Ishikawa (cell line): ENCODE results near the gene GPR6.

Experiments
- CEBPB ChIP-seq: IDR thresholded peaks from 2 replicates; pipeline ENCODE4 v1.6.1; 2012
- CREB1 ChIP-seq: IDR thresholded peaks from 2 replicates; pipeline ENCODE4 v1.6.1; 2012; ENCODE audit warnings: low read depth
- EGR1 ChIP-seq: IDR thresholded peaks from 2 replicates; pipeline ENCODE4 v1.6.1; 2012
- EP300 ChIP-seq: IDR thresholded peaks from 2 replicates; pipeline ENCODE4 v1.6.1; 2012; ENCODE audit warnings: borderline replicate concordance
- FOXM1 ChIP-seq: IDR thresholded peaks from 2 replicates; pipeline ENCODE4 v1.6.1; 2012; ENCODE audit warnings: low read depth, borderline replicate concordance
- NFIC ChIP-seq: IDR thresholded peaks from 2 replicates; pipeline ENCODE4 v1.6.1; 2012
- RAD21 ChIP-seq: IDR thresholded peaks from 2 replicates; pipeline ENCODE4 v1.6.1; 2012; ENCODE audit warnings: low read depth
- TAF1 ChIP-seq: IDR thresholded peaks from 2 replicates; pipeline ENCODE4 v1.6.1; 2012; ENCODE audit warnings: low read depth, mild to moderate bottlenecking
- TCF12 ChIP-seq: IDR thresholded peaks from 2 replicates; pipeline ENCODE4 v1.6.1; 2012; ENCODE audit warnings: low read depth
- TEAD4 ChIP-seq: IDR thresholded peaks from 2 replicates; pipeline ENCODE4 v1.6.1; 2012
- YY1 ChIP-seq: IDR thresholded peaks from 2 replicates; pipeline ENCODE4 v1.6.1; 2012; ENCODE audit warnings: low read depth
- ZBTB7A ChIP-seq: IDR thresholded peaks from 2 replicates; pipeline ENCODE4 v1.6.1; 2012; ENCODE audit warnings: low read depth
- TF ChIP-seq, protein P1 (sequence below): IDR thresholded peaks from 2 replicates; pipeline ENCODE4 v1.6.1; 2012; ENCODE audit warnings: low read depth, mild to moderate bottlenecking
- TF ChIP-seq, protein P2 (sequence below): IDR thresholded peaks from 2 replicates; pipeline ENCODE4 v1.6.1; 2012
- TF ChIP-seq, protein P3 (sequence below): IDR thresholded peaks from 2 replicates; pipeline ENCODE4 v1.6.1; 2012

Gene GPR6, protein sequence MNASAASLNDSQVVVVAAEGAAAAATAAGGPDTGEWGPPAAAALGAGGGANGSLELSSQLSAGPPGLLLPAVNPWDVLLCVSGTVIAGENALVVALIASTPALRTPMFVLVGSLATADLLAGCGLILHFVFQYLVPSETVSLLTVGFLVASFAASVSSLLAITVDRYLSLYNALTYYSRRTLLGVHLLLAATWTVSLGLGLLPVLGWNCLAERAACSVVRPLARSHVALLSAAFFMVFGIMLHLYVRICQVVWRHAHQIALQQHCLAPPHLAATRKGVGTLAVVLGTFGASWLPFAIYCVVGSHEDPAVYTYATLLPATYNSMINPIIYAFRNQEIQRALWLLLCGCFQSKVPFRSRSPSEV

DNA sequence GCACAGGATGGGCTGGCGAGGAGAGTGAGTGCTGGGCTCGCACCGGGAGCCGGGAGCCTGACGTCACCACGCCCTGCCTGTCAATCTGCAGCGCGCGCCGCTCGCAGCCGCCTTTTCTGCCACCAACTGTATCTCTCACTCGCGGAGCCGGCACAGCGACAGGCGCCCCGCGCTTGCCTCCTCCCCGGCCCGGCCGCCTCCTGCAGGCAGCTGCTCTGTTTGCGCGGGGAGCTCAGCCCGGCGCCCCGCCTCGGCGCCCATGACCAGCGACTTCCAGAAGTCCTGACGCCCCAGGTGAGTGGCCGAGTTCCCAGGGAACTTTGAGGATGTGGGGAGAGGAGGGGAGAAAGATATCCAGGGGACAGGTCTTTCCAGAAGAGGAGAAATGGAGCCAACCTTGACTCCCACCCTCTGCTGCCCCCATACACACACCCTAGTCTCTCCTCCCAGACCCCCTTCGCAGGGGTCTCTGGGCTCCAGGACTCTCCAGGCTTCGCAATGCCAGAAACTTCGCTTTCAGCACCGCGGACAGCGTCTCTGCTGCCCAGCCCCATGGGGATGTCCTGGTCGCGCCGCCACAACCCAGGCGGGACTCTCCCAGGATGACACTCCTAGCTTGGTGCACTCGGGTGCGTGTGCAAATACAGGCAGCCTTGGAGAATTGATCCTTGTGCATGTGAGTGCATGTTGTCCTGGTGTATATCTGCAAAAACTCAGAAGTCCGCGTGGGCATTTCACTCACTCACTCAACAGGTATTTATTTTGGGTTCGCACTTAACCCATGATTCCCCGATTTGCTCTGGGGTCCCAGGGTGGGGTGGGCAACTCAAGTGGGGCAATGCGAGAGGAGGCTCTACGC lies at the start of gene GPR6:
GPR6 (plus strand) TSS at position 138 of the 859 bp plus-strand sequence. CDS start 802 bp downstream, outside the sequence.
- TF ChIP-seq YY1 (no peak), FOXM1 (no peak), TAF1 (no peak), EGR1 (no peak), ZBTB7A (peak; percentile 91)
- TF ChIP-seq, protein P1, sequence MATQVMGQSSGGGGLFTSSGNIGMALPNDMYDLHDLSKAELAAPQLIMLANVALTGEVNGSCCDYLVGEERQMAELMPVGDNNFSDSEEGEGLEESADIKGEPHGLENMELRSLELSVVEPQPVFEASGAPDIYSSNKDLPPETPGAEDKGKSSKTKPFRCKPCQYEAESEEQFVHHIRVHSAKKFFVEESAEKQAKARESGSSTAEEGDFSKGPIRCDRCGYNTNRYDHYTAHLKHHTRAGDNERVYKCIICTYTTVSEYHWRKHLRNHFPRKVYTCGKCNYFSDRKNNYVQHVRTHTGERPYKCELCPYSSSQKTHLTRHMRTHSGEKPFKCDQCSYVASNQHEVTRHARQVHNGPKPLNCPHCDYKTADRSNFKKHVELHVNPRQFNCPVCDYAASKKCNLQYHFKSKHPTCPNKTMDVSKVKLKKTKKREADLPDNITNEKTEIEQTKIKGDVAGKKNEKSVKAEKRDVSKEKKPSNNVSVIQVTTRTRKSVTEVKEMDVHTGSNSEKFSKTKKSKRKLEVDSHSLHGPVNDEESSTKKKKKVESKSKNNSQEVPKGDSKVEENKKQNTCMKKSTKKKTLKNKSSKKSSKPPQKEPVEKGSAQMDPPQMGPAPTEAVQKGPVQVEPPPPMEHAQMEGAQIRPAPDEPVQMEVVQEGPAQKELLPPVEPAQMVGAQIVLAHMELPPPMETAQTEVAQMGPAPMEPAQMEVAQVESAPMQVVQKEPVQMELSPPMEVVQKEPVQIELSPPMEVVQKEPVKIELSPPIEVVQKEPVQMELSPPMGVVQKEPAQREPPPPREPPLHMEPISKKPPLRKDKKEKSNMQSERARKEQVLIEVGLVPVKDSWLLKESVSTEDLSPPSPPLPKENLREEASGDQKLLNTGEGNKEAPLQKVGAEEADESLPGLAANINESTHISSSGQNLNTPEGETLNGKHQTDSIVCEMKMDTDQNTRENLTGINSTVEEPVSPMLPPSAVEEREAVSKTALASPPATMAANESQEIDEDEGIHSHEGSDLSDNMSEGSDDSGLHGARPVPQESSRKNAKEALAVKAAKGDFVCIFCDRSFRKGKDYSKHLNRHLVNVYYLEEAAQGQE = peak; percentile 99

DNA sequence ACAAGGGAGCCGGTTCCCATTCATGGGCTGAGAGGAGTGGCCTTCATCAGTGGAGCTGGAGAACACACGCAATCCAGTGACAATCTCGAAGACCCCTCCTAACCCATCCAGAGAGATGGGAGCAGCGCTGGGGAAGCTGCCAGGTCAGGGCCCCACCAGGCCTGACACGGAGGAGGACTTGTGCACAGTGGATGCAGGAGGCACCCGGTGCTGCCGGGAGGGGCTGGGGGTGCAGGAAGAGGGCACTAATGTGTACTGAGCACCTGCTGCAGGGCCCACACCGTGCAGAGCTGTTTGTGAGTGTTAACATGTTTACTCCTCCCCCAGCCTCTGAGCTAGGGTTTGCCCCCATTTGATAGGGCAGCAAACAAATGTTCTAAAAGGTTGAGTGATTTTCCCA lies 43.8 kb upstream of the GPR6 start:
- TF ChIP-seq RAD21 = no peak
- TF ChIP-seq TCF12 = no peak
- TF ChIP-seq, protein P2, sequence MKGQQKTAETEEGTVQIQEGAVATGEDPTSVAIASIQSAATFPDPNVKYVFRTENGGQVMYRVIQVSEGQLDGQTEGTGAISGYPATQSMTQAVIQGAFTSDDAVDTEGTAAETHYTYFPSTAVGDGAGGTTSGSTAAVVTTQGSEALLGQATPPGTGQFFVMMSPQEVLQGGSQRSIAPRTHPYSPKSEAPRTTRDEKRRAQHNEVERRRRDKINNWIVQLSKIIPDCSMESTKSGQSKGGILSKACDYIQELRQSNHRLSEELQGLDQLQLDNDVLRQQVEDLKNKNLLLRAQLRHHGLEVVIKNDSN = no peak
- TF ChIP-seq, protein P1 = no peak
- TF ChIP-seq ZBTB7A = no peak
- TF ChIP-seq EGR1 = no peak

DNA sequence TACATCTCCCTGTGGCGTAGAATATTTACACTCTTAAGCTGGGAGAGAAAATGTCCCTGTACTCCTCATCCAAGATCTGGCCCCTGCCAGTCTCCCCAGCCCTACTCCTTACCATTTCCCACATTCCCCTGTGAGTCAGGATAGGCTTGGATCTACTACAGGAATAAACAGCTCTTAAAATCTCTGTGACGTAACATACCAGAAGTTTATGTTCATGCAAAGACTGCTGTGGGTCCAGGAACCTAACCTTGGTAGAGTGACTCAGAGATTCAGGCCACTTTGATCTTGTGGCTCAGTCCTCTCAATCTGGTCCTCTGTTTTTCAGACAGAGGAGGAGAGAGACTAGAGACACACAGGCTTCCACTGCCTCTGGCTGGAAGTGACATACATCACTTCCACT lies 38.5 kb upstream of the GPR6 start:
- no peak for TF ChIP-seq FOXM1
- TF ChIP-seq, protein P2 = no peak

DNA sequence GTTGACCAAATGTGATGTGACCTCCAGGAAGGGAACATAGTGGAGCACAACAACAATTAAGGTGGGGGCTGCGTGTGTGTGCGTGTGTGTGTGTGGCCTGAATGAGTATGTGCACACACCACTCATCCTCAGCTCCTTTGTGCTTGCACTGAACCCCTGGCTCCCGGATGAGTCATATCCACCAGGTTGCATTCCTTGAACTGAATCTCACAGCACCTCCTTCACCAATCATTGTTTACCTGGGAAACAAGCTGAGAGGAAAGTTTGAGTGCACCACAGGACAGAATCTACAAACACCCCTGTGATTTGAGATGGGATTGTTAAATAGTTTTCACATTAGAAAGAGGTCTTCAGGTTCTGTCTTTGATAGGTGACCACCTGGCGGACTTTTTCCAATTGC lies 33.7 kb upstream of the GPR6 start:
- TF ChIP-seq, protein P2 = no peak
- no peak for TF ChIP-seq CREB1
- TF ChIP-seq TEAD4 = peak; percentile 59; the same call in 1 of the 2 replicates
- no peak for TF ChIP-seq FOXM1

DNA sequence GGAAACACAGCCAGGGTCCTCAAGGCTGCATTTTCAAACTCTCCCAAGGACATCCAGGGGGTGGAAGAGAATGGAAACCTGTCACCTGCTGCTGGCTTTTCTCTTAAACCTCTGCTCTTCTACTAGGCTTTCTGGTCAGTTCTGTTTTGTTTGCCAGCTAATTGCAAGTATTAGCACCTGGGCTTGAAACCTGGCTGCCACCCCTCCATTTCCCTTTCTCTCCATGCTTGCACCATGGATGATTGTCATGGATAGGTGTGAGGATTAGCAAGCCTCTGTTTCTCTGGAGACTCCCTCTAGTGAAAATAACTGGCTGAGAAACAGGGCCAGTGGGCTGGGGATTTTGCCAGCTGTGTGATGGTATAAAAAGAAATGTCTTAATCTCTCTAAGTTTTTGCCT lies 33.0 kb upstream of the GPR6 start:
- TF ChIP-seq ZBTB7A (no peak), FOXM1 (no peak), CREB1 (no peak), YY1 (no peak), EP300 (no peak), EGR1 (no peak), TAF1 (no peak), RAD21 (no peak), TEAD4 (no peak)

DNA sequence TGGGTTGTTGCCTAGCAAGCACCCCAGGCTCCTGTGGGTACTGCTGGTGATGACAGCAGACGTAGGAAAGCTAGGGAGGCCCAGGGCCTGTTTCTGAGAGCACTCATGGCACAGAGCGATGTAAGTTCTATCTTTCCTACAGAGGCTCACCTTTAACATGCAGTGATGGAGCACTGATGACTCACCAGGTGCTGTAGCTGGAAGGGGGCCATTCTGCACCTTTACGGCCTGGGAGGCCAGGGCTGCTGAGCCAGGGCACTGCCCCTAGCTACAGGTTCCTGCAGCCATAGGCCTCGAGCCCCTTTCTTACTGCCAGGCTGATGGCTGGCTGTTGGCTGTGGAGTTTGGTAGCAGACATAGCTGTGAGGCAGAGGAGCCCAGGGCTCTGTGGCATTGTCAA lies 31.1 kb upstream of the GPR6 start:
- TF ChIP-seq TAF1 (no peak), CREB1 (no peak), NFIC (no peak), TEAD4 (no peak), TCF12 (no peak), YY1 (no peak), CEBPB (no peak), EP300 (no peak), ZBTB7A (no peak), RAD21 (no peak), FOXM1 (no peak), EGR1 (no peak)
- TF ChIP-seq, protein P2 = no peak
- TF ChIP-seq, protein P1 = no peak
- TF ChIP-seq, protein P3, sequence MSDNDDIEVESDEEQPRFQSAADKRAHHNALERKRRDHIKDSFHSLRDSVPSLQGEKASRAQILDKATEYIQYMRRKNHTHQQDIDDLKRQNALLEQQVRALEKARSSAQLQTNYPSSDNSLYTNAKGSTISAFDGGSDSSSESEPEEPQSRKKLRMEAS = no peak
